CD8-positive, alpha-beta memory T cell (primary cell): ENCODE results near the gene TFAP2B. TPM values are rescaled to one million over a fixed set of nuclear protein-coding genes. Genes with fewer than 3 reads are reported as not detected.

Experiments used
- CTCF ChIA-PET: fragments of 350-600 bp; sonication (Branson Sonifier 250); formaldehyde crosslinking; loops from one replicate; lab custom pipeline; 2021; ENCODE audit warnings: antibody characterized with exemption; lab: Charles Lee
- POLR2A ChIA-PET: fragments of 350-600 bp; sonication (Branson Sonifier 250); formaldehyde crosslinking; loops from one replicate; lab custom pipeline; 2021; ENCODE audit warnings: antibody characterized with exemption; lab: Charles Lee
- DNase-seq, 5 donors: peaks; one replicate each; pipeline versions ENCODE4 v3.0.0 to v3.0.0-alpha.2; 2020 to 2022; ENCODE audit warnings: mixed read lengths in 1 of 5
- H3K27ac ChIP-seq: one replicate; pipeline ENCODE4 v1.7.0; 2013; ENCODE audit warnings: low read depth, mild to moderate bottlenecking, low read length, moderate library complexity
- H3K27me3 ChIP-seq: 2 replicates; pipeline ENCODE4 v1.7.0; 2013; ENCODE audit warnings: low read length, mild to moderate bottlenecking; ENCODE audit not compliant: insufficient read depth, poor library complexity, severe bottlenecking
- H3K36me3 ChIP-seq: 2 replicates; pipeline ENCODE4 v1.7.0; 2013; ENCODE audit warnings: mild to moderate bottlenecking, low read length, moderate library complexity; ENCODE audit not compliant: insufficient read depth
- H3K4me1 ChIP-seq: 2 replicates; pipeline ENCODE4 v1.7.0; 2013; ENCODE audit warnings: mild to moderate bottlenecking, low read length, moderate library complexity; ENCODE audit not compliant: insufficient read depth
- H3K4me3 ChIP-seq: 2 replicates; pipeline ENCODE4 v1.7.0; 2013; ENCODE audit warnings: mild to moderate bottlenecking, low read length
- H3K9me3 ChIP-seq: 2 replicates; pipeline ENCODE4 v1.7.0; 2013; ENCODE audit warnings: mild to moderate bottlenecking, low read length
- H3K27ac Mint-ChIP-seq, 8 donors: one replicate each; pipeline ENCODE4 v1.8.0; 2020 to 2021; ENCODE audit warnings: mixed read lengths in 8 of 8, mild to moderate bottlenecking in 6 of 8, inconsistent platforms in 3 of 8, moderate library complexity in 3 of 8
- H3K27me3 Mint-ChIP-seq, 2 donors: one replicate each; pipeline ENCODE4 v1.8.0; 2020 to 2021; ENCODE audit warnings: mixed read lengths in 2 of 2, mild to moderate bottlenecking in 1 of 2, moderate library complexity in 1 of 2
- H3K36me3 Mint-ChIP-seq, 3 donors: one replicate each; pipeline ENCODE4 v1.8.0; 2020 to 2021; ENCODE audit warnings: mixed read lengths in 3 of 3, inconsistent platforms in 1 of 3, mild to moderate bottlenecking in 1 of 3
- H3K4me1 Mint-ChIP-seq, 3 donors: one replicate each; pipeline ENCODE4 v1.8.0; 2020 to 2021; ENCODE audit warnings: mixed read lengths in 3 of 3, inconsistent platforms in 1 of 3, mild to moderate bottlenecking in 1 of 3
- H3K4me3 Mint-ChIP-seq, 7 donors: one replicate each; pipeline ENCODE4 v1.8.0; 2020 to 2021; ENCODE audit warnings: mixed read lengths in 7 of 7, mild to moderate bottlenecking in 6 of 7, moderate library complexity in 4 of 7, inconsistent platforms in 2 of 7
- H3K9me3 Mint-ChIP-seq, 5 donors: one replicate each; pipeline ENCODE4 v1.8.0; 2020 to 2022; ENCODE audit warnings: mixed read lengths in 5 of 5, mild to moderate bottlenecking in 3 of 5, moderate library complexity in 2 of 5, inconsistent platforms in 1 of 5
- polyA plus RNA-seq: library from polyadenylated mRNA; unstranded; fragments of 300-500 nt; fragmentation: Illumina TruSeq; gene quantifications from one replicate; pipeline ENCODE4 v1.2.3, GENCODE V29; 2021
- total RNA-seq, 2 experiments: library from RNA; stranded (reverse); gene quantifications; one replicate each; pipeline ENCODE4 v1.2.3, GENCODE V29; 2021

TFAP2B gene
- not detected for total RNA-seq
- not detected for polyA plus RNA-seq

- no peak within 1 kb of the TSS for H3K27ac ChIP-seq
- no peak for DNase-seq
- H3K9me3 Mint-ChIP-seq = peaks cover 0 to 14% (median 8%) of the 10 kb centered on the region in 5 donors
- no peak within 1 kb of the TSS for H3K27ac Mint-ChIP-seq
- no peak within 1 kb of the TSS for H3K4me3 Mint-ChIP-seq
- H3K9me3 ChIP-seq = no peaks in the 10 kb centered on the region
- H3K4me3 ChIP-seq = no peak within 1 kb of the TSS
- H3K36me3 Mint-ChIP-seq = peaks cover 0 to 4% (median 4%) of the 10 kb centered on the region in 3 donors
- H3K27me3 ChIP-seq = peaks cover 14% of the 10 kb centered on the region
- ChIA-PET POLR2A (no interaction called here), CTCF (no interaction called here)
- peaks cover 12 to 27% (median 20%) of the 10 kb centered on the region in 3 donors for H3K4me1 Mint-ChIP-seq
- no peaks in the 10 kb centered on the region for H3K36me3 ChIP-seq
- no peaks in the 10 kb centered on the region for H3K4me1 ChIP-seq
- H3K27me3 Mint-ChIP-seq = peaks cover 58 to 81% of the 10 kb centered on the region in 2 donors
Measured at GRCh38 chr6:50818673-50819072, at the start of gene TFAP2B. TSS of gene TFAP2B (plus strand) at chr6:50818871. CDS start at chr6:50818892, 21 bp downstream.

GRCh38 chr6:50778696-50779095 lies 40.0 kb upstream of the TFAP2B start:
- no peaks in the 10 kb centered on the region for H3K9me3 ChIP-seq
- no peak overlapping the region for H3K4me3 Mint-ChIP-seq
- H3K36me3 ChIP-seq = no peaks in the 10 kb centered on the region
- no peaks in the 10 kb centered on the region for H3K27me3 ChIP-seq
- no peaks in the 10 kb centered on the region for H3K27me3 Mint-ChIP-seq
- DNase-seq = no peak
- POLR2A ChIA-PET = no interaction called here
- no peak overlapping the region for H3K4me3 ChIP-seq
- H3K27ac ChIP-seq = no peak overlapping the region
- H3K9me3 Mint-ChIP-seq = peaks cover 0 to 5% (median 0%) of the 10 kb centered on the region in 5 donors
- H3K27ac Mint-ChIP-seq = no peak overlapping the region
- H3K4me1 ChIP-seq = no peaks in the 10 kb centered on the region
- CTCF ChIA-PET = no interaction called here
- H3K36me3 Mint-ChIP-seq = no peaks in the 10 kb centered on the region
- no peaks in the 10 kb centered on the region for H3K4me1 Mint-ChIP-seq

GRCh38 chr6:50780382-50780781 lies 38.3 kb upstream of the TFAP2B start:
- peaks cover 0 to 5% (median under 1%) of the 10 kb centered on the region in 5 donors for H3K9me3 Mint-ChIP-seq
- DNase-seq = no peak
- H3K36me3 Mint-ChIP-seq = no peaks in the 10 kb centered on the region
- H3K4me1 Mint-ChIP-seq = no peaks in the 10 kb centered on the region
- Histone ChIP-seq H3K9me3 (no peaks in the 10 kb centered on the region), H3K4me3 (no peak overlapping the region), H3K4me1 (no peaks in the 10 kb centered on the region), H3K27ac (no peak overlapping the region), H3K36me3 (no peaks in the 10 kb centered on the region), H3K27me3 (no peaks in the 10 kb centered on the region)
- H3K27me3 Mint-ChIP-seq = no peaks in the 10 kb centered on the region
- H3K4me3 Mint-ChIP-seq = no peak overlapping the region
- POLR2A ChIA-PET = no interaction called here
- H3K27ac Mint-ChIP-seq = no peak overlapping the region
- CTCF ChIA-PET = no interaction called here

GRCh38 chr6:50785921-50786320 lies 32.8 kb upstream of the TFAP2B start:
- no peaks in the 10 kb centered on the region for H3K9me3 ChIP-seq
- H3K36me3 ChIP-seq = no peaks in the 10 kb centered on the region
- ChIA-PET CTCF (no interaction called here), POLR2A (no interaction called here)
- Mint-ChIP-seq H3K4me1 (no peaks in the 10 kb centered on the region), H3K9me3 (peaks cover 0 to 3% (median 0%) of the 10 kb centered on the region in 5 donors), H3K36me3 (no peaks in the 10 kb centered on the region), H3K27me3 (no peaks in the 10 kb centered on the region), H3K4me3 (no peak overlapping the region), H3K27ac (no peak overlapping the region)
- H3K4me1 ChIP-seq = no peaks in the 10 kb centered on the region
- no peaks in the 10 kb centered on the region for H3K27me3 ChIP-seq
- DNase-seq = no peak
- no peak overlapping the region for H3K27ac ChIP-seq
- no peak overlapping the region for H3K4me3 ChIP-seq

- no peaks in the 10 kb centered on the region for H3K27me3 ChIP-seq
- no peaks in the 10 kb centered on the region for H3K27me3 Mint-ChIP-seq
- H3K27ac ChIP-seq = no peak overlapping the region
- no peaks in the 10 kb centered on the region for H3K9me3 ChIP-seq
- DNase-seq = no peak
- no peak overlapping the region for H3K4me3 ChIP-seq
- CTCF ChIA-PET = no interaction called here
- no peaks in the 10 kb centered on the region for H3K36me3 Mint-ChIP-seq
- no peak overlapping the region for H3K27ac Mint-ChIP-seq
- peaks cover 0 to 5% (median 2%) of the 10 kb centered on the region in 5 donors for H3K9me3 Mint-ChIP-seq
- H3K4me3 Mint-ChIP-seq = no peak overlapping the region
- POLR2A ChIA-PET = no interaction called here
- H3K4me1 Mint-ChIP-seq = no peaks in the 10 kb centered on the region
- H3K4me1 ChIP-seq = no peaks in the 10 kb centered on the region
- H3K36me3 ChIP-seq = no peaks in the 10 kb centered on the region
Measured at GRCh38 chr6:50791900-50792508, 26.7 kb upstream of the TFAP2B start.

GRCh38 chr6:50792771-50793170 lies 25.9 kb upstream of the TFAP2B start:
- H3K36me3 ChIP-seq = no peaks in the 10 kb centered on the region
- DNase-seq = no peak
- H3K9me3 ChIP-seq = no peaks in the 10 kb centered on the region
- H3K4me1 Mint-ChIP-seq = no peaks in the 10 kb centered on the region
- H3K4me1 ChIP-seq = no peaks in the 10 kb centered on the region
- POLR2A ChIA-PET = no interaction called here
- no peak overlapping the region for H3K27ac ChIP-seq
- no peak overlapping the region for H3K4me3 ChIP-seq
- no peak overlapping the region for H3K4me3 Mint-ChIP-seq
- CTCF ChIA-PET = no interaction called here
- H3K36me3 Mint-ChIP-seq = no peaks in the 10 kb centered on the region
- no peaks in the 10 kb centered on the region for H3K27me3 ChIP-seq
- H3K27ac Mint-ChIP-seq = no peak overlapping the region
- peaks cover 0 to 5% (median 2%) of the 10 kb centered on the region in 5 donors for H3K9me3 Mint-ChIP-seq
- H3K27me3 Mint-ChIP-seq = no peaks in the 10 kb centered on the region

- Histone ChIP-seq H3K27me3 (no peaks in the 10 kb centered on the region), H3K4me3 (no peak overlapping the region), H3K9me3 (no peaks in the 10 kb centered on the region), H3K36me3 (no peaks in the 10 kb centered on the region), H3K4me1 (no peaks in the 10 kb centered on the region), H3K27ac (no peak overlapping the region)
- ChIA-PET CTCF (no interaction called here), POLR2A (no interaction called here)
- no peak overlapping the region for H3K4me3 Mint-ChIP-seq
- no peaks in the 10 kb centered on the region for H3K4me1 Mint-ChIP-seq
- peaks cover 0 to 5% (median 2%) of the 10 kb centered on the region in 5 donors for H3K9me3 Mint-ChIP-seq
- no peaks in the 10 kb centered on the region for H3K27me3 Mint-ChIP-seq
- H3K27ac Mint-ChIP-seq = no peak overlapping the region
- H3K36me3 Mint-ChIP-seq = no peaks in the 10 kb centered on the region
- DNase-seq = no peak
Measured at GRCh38 chr6:50795574-50795973, 23.1 kb upstream of the TFAP2B start.

GRCh38 chr6:50804283-50804682 lies 14.4 kb upstream of the TFAP2B start:
- H3K4me1 Mint-ChIP-seq = no peaks in the 10 kb centered on the region
- POLR2A ChIA-PET = no interaction called here
- no peaks in the 10 kb centered on the region for H3K4me1 ChIP-seq
- no peaks in the 10 kb centered on the region for H3K36me3 Mint-ChIP-seq
- H3K4me3 ChIP-seq = no peak overlapping the region
- H3K27me3 ChIP-seq = no peaks in the 10 kb centered on the region
- no peaks in the 10 kb centered on the region for H3K36me3 ChIP-seq
- peaks cover 0 to 2% of the 10 kb centered on the region in 2 donors for H3K27me3 Mint-ChIP-seq
- H3K9me3 Mint-ChIP-seq = peaks cover 0 to 9% (median 0%) of the 10 kb centered on the region in 5 donors
- DNase-seq = no peak
- H3K27ac Mint-ChIP-seq = no peak overlapping the region
- H3K4me3 Mint-ChIP-seq = no peak overlapping the region
- H3K27ac ChIP-seq = no peak overlapping the region
- H3K9me3 ChIP-seq = no peaks in the 10 kb centered on the region
- CTCF ChIA-PET = no interaction called here
